GM12892 (cell line): ENCODE data around the gene NUDCD3.

Experiments
- POLR2A ChIP-seq: IDR thresholded peaks from 2 replicates; pipeline ENCODE4 v1.6.1; 2011; ENCODE audit warnings: low read depth, low read length, control low read depth
- POLR2AphosphoS5 ChIP-seq: IDR thresholded peaks from 2 replicates; pipeline ENCODE4 v1.6.1; 2011; ENCODE audit warnings: low read depth, low read length, control low read depth
- TAF1 ChIP-seq: IDR thresholded peaks from 2 replicates; pipeline ENCODE4 v1.6.1; 2011; ENCODE audit warnings: low read depth, mild to moderate bottlenecking, control low read depth, low read length, borderline replicate concordance

DNA sequence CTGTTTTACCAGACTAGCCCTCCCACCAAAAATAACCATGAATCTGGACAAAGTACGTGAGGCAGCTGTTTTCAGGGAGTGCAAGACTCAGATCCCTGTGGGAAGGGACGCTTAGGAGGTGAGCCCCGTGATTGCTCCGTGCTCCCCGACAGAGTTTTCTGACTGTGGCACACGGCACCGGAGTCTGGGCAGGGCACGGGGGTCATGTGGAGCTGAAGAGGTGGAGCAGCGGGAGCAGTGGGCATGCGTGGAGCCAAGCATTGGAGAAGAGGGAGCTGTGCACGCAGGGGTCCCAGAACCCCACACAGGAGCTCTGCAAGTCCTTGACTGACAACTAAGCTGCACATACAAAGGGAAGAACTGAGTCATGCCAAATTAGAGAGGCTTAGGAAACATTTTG lies 154.0 kb downstream of the NUDCD3 start:
- TF ChIP-seq POLR2A (no peak), POLR2AphosphoS5 (no peak), TAF1 (no peak)
